H1 (cell line): ENCODE measurements around the gene RGS11.

ENCODE experiments used
- BACH1 ChIP-seq: IDR thresholded peaks from 2 replicates; pipeline ENCODE4 v1.6.1; 2012; ENCODE audit warnings: low read length, improper control_type of control experiment
- CBX8 ChIP-seq: fragments of 300-800, 300-1000 bp; sonication (generic); IDR thresholded peaks from 2 replicates; pipeline ENCODE4 v1.7.1; 2016; ENCODE audit warnings: low read depth, low read length, borderline replicate concordance
- CEBPB ChIP-seq: IDR thresholded peaks from 2 replicates; pipeline ENCODE4 v1.6.1; 2012; ENCODE audit warnings: low read depth, low read length
- CHD1 ChIP-seq: IDR thresholded peaks from 2 replicates; pipeline ENCODE4 v1.6.1; 2012; ENCODE audit warnings: low read depth, low read length, improper control_type of control experiment
- CTCF ChIP-seq, 3 experiments: IDR thresholded peaks; 1 replicate in 2 of 3; 2 replicates in 1 of 3; pipeline versions ENCODE4 v1.5.1 to v1.6.1; 2011; ENCODE audit warnings: low read length in 3 of 3, mild to moderate bottlenecking in 3 of 3, inconsistent platforms in 2 of 3, low read depth in 1 of 3, moderate library complexity in 1 of 3; ENCODE audit not compliant: insufficient read depth in 1 of 3; ENCODE audit errors: control extremely low read depth in 1 of 3
- EP300 ChIP-seq, 2 experiments: IDR thresholded peaks; 1 replicate in 1 of 2; 2 replicates in 1 of 2; pipeline ENCODE4 v1.6.1; 2011 to 2012; ENCODE audit warnings: low read depth in 2 of 2, low read length in 2 of 2, mild to moderate bottlenecking in 2 of 2, borderline replicate concordance in 1 of 2, inconsistent platforms in 1 of 2, moderate library complexity in 1 of 2
- POLR2A ChIP-seq, 2 experiments: IDR thresholded peaks; 1 replicate in 1 of 2; 2 replicates in 1 of 2; pipeline ENCODE4 v1.6.1; 2011; ENCODE audit warnings: low read depth in 2 of 2, low read length in 2 of 2, mild to moderate bottlenecking in 2 of 2; ENCODE audit errors: control extremely low read depth in 1 of 2

DNA sequence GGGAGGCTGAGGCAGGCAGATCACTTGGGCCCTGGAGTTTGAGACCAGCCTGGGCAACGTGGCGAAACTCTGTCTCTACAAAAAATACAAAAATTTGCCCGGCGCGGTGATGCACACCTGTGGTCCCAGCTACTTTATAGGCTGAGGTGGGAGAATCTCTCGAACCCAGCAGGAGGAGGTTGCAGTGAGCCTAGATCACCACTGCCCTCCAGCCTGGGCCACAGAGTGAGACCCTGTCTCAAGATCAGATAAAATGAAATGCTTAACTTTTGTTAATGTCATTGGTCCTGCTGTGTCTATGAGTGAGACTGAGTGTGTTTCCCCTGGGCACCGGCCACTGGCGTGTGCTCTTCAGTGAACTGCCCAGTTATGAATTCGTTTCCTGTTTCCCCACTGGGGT lies 30.6 kb downstream of the RGS11 start:
- no peak for TF ChIP-seq CTCF (IDR thresholded peaks at IDR 0.05; ENCODE audit: control extremely low read depth in 1 of 3, insufficient read depth in 1 of 3, low read depth in 1 of 3, low read length in 3 of 3)
- no peak for TF ChIP-seq EP300 (IDR thresholded peaks at IDR 0.05; ENCODE audit: borderline replicate concordance in 1 of 2, low read depth in 2 of 2, low read length in 2 of 2)
- TF ChIP-seq CBX8 = no peak
- TF ChIP-seq POLR2A (IDR thresholded peaks at IDR 0.05; ENCODE audit: control extremely low read depth in 1 of 2, low read depth in 2 of 2, low read length in 2 of 2) = no peak
- TF ChIP-seq BACH1 = no peak
- TF ChIP-seq CHD1 = no peak
- no peak for TF ChIP-seq CEBPB
